ENCODE results near the gene DENND1A.

Gene DENND1A

DNA sequence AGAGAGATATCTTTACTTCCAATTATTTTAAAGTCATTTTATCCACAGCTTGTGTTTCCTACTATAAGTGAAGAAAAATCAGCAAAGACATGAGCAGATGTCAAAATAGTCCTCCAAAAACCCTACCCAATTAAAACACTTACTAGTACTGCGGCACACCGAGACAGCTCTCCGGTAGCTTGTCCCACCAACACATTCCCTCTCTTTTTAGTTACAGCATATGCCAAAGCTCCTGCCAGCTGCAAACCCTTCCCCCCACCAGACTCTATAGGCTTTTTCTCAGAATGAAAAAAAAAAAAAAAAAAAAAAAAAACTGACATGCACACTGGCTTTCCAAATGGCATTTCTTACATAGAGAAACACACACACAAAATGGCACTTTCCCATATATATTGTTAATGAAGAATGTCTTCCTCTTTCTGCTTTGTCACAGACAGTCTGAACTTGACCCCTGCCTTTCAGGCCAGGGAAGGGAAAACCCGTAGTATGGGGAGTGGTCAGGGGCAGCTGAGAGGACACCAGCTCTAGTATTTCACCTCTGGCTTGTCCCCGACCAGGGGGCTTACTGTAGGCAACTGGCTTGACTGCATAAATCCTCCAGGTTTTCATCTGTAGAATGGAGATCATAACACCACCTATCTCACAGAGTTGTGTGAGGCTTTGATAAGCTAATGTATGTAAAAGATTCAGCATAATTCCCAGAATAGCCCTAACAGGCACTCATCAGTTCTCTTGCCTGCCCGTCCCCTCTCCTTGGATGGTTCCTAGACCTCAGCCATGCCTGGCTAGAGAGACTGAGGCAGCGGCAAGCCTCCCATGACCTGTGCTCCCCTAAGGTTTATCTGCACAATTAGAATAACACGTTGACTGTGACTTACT is 340.3 kb downstream of the DENND1A start:
- DNase-seq (ENCODE audit: low read depth in 3 of 3, low spot score in 1 of 3), result no peak

DNA sequence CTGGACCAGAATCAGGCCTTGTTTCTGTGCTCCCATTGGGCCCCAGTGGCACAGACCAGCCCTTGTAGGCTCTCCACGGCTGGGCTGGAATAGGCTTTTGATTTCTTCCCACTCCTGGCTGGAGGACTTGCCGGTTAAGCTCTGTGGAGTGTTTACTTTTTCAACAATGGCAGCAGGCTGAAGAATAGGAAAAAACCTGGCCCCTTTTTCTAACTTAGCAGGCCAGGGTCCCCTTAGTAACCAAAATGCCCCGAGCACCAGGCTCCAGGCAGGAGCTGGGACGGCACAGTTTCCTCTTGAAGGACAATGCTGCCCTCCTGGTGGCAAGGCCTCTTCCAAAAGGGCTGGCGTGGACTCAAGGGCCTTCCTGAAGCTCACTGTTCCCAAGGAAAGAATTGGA is 343.7 kb downstream of the DENND1A start:
- DNase-seq (ENCODE audit: low read depth in 3 of 3, low spot score in 1 of 3), result no peak

DNA sequence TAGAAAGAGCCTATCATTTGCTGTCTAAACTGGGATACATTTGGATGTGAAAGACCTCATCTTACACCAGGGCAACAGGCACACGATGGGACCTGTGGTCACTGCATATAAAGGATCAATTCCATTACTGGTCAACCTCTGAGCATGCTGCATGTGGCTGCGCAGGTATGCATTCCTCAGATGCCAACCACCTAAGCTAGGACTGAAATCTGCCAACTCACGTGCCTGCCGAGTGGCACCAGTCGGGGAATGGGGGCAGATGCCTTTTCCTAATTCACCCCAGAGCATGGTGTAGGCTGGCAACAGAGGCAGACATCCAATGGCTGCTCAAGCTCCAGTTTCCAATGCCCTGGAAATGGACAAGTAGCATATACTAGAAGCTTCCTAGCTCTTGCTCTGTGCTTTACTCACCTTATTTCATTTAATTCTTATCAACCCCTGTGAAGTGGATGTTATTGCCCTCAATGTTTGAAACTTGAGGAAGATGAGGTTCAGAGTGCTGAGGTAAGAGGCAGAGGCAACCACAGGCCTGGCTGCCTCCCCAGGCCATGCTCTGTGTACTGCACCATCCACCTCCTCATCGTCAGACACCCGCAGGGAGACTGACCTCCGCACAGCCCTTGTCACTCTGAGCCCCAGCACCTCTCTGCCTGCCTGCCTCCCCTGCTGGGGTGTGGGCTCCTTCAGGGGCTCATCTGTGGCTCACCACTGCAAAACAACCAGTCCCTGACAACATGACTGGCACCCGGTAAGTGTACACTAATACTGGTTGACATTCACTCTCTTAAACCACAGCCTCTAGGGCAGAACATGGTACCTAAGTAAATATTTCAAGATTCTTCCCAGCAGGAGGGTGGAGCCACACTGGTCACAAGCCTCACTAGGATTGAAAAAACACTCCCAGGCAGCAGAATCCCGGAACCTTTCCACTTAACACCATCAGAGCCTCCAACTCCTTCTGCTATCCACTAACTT is 345.4 kb downstream of the DENND1A start:
- DNase-seq (ENCODE audit: low read depth in 3 of 3, low spot score in 1 of 3), result no peak

DNA sequence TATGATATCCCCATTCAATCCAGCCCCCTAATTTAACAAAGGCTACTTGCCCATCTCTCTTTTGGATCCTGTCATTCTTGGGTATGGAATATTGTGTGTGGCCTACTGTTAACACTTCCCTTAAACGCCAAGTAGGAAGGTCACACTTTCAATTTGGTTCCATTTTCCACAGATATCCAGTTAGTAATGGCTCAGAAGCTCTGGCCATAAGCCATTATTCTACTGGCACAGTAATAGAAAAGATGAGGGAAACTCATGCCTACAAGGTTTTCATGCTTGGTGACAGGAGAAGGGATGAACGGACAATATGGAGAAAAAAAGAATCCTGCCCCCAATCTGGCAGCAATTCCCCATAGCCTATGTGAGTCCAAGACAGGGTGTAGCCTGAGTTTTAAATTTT is 346.3 kb downstream of the DENND1A start:
- DNase-seq (ENCODE audit: low read depth in 3 of 3, low spot score in 1 of 3), result no peak

DNA sequence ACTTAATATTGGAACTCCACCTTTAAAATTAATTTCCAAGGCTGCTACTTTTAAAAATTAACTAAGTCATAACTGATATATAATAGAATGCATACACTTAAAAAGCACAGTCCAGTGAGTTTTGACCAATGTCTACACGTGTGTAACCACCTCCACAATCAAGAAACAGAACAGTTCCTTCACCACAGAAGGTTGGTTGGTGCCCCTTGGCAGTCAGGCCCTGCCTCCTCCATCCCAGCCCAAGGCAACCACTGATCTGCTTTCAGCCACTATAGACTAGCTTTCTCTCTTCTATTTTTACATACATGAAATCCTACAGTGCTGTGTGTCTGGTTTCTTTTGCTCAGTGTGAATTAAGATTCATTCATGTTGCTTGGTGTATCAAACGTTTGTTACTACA is 358.7 kb downstream of the DENND1A start:
- no peak for DNase-seq (ENCODE audit: low read depth in 3 of 3, low spot score in 1 of 3)

DNA sequence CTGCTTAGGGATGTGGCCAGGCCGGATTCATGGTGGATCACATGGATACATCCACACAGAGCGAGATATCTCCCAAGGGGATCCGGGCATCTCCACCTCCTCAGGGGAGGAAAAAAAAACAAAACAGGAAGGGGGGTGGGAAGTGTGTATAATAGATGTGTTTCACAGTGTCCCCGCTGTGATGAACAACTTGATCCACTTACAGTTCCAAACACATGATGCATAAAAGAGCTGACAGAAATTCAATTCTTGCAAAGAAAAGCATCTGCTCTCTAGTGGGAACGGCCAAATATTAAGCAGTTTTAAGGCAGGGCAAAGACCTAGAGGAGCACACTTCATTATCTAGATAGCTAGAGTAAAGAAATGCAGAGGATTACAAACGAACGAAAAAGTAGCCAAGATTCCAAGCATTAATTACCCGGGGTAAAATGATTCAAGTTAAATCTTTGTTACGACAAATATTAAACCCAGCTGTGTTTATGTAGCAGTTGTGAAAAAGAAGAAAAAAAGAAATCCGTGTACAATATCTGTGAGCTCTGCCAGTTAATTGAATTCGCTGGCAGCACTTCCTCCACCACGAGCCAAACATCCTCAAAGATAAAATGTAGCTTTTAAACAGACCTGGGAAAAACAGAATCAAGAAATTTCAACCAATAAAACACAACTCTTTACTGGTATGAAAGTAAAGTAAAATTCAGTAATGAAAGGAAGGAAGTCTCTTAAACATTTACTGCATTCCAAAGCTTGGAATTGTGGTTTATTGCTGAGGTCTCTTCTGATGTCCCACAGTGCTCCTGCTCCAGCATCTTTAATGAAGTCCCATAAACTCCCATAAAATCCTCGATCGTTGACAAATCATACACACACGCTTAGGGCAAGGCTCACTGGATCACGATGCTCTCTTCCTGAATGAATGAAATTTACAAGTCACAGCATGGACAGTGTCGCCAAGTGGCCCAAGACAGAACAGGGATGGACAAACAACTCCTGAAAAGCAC is 360.9 kb downstream of the DENND1A start:
- DNase-seq (ENCODE audit: low read depth in 3 of 3, low spot score in 1 of 3), result no peak

DNA sequence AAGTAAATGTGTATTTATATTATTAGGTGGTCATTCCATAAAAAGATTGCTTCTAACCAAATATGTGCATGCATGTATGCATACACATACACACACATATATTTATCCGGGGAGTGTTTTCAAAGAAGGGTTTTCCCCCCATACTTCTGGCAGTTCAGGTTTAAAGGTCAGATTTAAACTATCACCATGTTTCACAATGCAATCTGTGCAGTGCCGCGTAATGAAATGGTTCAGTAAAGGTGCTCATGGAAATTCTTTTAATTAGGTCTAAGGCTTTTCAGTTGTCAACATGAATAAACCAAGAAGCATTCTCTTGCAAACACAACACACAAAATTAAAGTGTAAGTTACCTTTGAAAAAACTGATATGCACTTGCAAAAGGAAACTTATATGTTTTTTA is 362.9 kb downstream of the DENND1A start:
- no peak for DNase-seq (ENCODE audit: low read depth in 3 of 3, low spot score in 1 of 3)

DNA sequence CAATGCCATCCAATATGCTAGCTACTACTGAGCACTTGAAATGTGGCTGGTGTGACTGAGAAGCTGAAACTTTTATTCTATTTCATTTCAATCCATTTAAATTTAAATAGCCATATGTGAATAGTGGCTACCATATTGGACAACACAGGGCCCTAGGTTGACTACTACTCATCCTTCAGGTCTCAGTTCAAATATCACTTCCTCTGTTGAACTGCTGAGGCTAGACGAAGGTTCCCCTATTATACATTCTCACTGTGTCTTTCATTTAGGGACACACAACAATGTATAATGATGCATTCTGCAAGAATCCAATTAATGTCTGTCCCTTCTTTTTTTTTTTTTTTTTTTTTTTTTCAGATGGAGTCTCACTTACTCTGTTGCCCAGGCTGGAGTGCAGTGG is 365.3 kb downstream of the DENND1A start:
- DNase-seq (ENCODE audit: low read depth in 3 of 3, low spot score in 1 of 3), result no peak

DNA sequence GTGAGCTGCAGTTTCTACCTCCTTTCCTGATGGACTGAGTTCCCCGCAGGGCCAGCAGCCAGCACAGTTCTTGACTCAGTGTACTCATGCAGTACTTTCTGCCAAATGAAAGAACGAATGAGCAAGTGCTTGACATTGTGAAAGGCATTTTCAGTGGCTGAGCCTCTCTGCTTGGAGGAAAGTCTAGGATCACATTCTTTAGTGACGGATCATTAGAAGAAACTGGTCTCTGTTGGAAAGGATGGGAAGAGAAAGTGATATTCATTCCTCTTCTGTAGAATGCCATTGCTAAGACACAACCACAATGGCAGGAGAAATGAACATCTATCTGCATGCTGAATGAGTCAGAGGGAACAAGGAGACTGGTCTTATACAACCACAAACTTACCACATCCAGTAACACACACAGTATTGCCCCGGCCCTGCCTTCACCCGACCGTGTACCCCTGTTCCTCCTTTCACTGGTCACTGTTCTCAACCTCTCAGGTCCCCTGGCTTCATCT is 367.0 kb downstream of the DENND1A start:
- DNase-seq (ENCODE audit: low read depth in 3 of 3, low spot score in 1 of 3), result no peak

DNA sequence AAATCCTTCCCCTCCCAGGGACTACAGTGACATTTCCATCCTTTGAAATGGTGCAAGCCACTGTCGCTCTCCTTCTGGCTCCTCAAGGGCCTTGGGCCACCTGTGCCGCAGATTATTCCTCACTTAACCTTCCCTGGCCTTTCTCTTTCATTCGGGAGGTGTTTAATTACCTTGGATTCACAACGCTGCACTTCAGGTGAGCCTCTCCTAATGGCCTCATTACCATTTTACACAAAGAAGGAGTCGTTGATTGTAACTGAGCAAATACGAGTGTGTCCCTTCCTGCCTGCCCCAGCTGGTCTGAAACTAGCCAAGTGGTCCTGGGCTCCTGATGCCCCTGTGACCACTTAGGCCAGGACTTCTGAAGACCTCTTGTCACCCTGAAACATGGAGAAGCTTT is 368.9 kb downstream of the DENND1A start:
- DNase-seq (ENCODE audit: low read depth in 3 of 3, low spot score in 1 of 3), result no peak

DNA sequence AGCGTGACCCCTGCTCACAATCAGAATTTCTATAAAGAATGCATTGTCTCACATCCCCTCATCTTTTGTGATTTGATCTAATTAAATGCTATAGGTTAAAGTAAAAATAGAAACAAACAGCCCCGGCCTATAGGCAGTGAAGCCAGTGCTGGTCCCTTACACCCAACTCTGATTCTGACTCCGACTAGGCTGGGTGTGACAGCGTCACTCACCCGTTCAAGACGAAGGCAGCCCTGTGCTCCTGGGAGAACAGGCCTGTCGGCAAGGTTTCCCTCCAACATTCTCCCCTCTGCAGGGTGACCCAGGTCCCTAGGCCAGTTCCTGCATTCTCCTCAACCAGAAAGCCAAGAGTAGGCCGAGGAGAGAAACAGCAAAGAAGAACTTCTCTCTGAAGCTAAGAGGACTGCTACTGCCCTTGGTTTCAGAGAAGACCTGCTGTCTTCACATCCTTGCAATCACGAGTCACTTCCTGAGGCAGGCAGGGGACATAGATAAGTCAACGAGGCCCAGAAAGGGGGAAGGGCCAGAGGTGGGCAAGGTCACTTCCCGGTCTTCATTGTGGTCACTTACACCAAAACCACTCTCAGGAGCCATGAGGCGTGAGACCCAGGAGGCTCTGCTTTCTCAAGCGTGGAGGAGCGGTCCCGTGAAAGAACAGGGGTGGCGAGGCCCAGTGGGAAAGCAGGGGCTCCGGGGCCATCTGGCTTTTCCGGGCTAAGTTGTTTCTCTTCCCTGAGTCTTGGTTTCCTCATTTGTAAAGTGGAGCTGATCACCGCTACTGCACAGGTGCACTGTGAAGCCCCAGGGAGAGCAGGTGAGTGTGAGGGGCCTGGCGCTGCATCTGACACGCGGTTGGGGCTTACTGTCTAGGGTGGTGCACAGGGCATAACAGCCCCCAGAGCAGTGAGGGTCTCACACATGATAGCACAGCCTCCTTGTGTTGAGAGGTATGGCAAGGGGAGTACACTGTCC is 373.2 kb downstream of the DENND1A start:
- DNase-seq (ENCODE audit: low read depth in 3 of 3, low spot score in 1 of 3), result no peak

DNA sequence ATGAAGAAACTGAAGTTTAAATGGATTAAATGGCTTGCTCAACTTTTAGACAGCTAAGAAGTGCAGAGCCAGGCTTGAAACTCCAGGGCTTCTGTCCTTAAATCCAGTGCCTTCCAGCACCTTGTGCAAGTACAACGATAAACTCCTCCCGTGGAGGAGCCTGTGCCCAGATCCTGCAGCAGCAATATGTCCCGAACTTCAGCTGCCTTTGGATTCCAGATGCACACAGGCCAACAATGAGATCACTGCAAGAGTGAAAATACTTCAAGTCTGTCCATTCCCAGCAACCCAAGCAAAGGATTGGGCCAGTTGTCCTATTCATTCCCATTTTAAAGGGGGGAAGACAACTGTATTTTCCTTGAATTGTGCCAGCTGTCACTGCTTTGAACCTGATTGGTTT is 374.3 kb downstream of the DENND1A start:
- no peak for DNase-seq (ENCODE audit: low read depth in 3 of 3, low spot score in 1 of 3)

DNA sequence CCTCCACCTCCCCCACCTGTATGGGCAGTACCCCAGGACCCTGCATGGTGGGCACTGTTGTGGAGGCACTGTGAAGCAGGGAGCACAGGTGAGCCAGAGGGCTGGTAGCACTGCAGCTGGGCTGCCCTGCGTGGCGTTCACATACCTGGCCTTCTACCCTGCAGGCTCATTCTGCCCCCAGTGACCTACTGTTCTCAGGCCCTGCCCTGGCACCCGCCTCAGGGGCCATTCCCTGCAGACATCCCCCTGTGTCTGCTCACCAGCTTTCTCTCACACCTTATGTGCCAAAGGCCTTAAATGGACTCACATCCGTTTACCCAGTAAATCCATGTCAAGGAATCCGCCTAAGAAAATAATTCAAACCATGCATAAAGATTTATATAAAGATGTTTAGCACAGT is 377.4 kb downstream of the DENND1A start:
- no peak for DNase-seq (ENCODE audit: low read depth in 3 of 3, low spot score in 1 of 3)

DNA sequence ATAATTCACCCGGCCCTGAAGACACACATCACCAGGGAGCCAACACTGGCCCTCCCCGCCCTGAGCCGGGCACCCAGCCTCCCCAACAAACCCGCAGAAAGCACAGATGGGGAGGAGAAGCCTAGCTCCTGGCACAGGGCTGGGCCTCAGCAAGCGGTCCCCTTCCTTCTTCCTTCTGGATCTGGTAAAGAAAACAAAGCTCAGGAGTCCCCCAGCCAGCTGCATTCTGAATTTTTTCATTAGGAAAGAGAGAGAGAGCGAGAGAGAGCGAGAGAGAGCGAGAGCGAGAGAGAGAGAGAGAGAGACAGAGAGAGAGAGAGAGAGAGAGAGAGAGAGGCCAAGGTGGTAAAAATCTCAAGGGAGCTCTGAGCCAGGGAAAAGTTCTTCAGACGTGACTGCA is 378.2 kb downstream of the DENND1A start:
- no peak for DNase-seq (ENCODE audit: low read depth in 3 of 3, low spot score in 1 of 3)

DNA sequence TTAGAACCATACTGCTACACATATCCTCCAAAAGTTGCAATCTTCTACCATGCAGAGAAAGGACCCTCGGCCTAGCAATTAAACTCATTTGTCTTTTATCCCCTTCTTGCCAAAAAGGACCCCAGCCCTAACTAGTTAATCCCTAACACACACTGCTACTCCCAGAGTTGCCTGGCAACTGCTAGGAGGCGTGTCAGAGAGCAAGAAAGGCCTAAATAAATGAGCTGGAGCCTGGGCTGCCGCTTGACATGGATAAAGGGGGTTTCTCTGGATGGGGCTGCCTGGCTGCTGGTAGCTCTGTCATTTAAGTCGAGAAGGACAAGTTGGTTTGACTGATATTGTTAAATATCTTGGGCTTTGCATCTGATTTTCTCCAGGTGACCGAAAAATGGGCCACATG is 379.1 kb downstream of the DENND1A start:
- DNase-seq (ENCODE audit: low read depth in 3 of 3, low spot score in 1 of 3), result no peak

DNA sequence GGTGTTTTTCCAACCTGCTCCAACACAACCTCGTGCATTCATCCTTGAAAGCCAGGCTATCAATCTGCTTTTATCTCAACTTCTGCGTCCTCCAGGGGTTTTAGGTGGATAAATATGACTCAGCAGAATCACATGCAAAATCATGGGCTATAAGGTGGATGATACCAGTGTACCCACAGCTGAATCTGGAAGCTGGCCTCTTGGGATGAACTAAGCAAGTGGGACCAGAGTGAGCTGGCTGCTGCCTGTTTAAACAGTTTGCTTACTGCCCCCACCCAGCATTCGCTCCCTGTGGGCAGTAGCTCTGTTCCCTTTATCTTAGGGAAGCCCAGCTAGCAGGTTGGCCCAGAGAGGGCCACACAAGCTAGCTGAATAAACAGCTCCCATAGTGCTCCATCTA is 379.9 kb downstream of the DENND1A start:
- no peak for DNase-seq (ENCODE audit: low read depth in 3 of 3, low spot score in 1 of 3)

DNA sequence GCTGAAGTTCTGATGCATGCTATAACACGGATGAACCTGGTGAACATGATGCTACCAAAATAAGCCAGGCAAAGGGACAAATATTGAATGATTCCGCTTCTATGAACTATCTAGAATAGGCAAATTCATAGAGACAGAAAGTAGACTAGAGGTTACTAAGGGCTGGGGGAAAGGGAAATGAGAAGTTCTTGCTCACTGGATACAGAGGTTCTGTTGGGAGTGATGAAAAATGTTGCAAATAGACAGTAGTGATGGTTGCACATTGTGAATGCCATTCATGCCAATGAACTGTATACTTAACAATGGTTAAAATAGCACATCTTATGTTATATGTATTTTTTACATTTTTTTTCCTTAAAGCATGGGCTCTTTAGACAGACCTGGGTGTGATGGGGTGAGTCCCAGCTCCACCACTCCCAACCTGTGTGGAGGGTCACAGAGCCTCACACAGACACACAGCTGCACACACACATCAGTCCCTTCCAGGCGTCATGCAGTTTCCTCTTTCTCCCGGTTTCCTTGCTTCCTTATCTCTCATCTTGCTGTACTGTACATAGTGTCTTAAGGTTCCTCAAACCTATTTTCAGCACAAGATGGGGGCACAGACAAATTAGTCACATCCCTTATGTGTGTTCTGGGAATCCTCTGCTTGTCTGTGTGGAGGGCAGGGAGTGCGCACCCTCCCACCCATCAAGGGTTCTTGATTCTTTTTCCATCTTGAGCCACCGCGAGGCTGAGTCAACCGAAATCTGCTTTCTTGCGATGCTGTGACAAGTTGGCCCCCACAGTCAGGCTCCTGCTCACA is 381.0 kb downstream of the DENND1A start:
- DNase-seq (ENCODE audit: low read depth in 3 of 3, low spot score in 1 of 3), result peak in 1 of 3 donors; percentile 10

DNA sequence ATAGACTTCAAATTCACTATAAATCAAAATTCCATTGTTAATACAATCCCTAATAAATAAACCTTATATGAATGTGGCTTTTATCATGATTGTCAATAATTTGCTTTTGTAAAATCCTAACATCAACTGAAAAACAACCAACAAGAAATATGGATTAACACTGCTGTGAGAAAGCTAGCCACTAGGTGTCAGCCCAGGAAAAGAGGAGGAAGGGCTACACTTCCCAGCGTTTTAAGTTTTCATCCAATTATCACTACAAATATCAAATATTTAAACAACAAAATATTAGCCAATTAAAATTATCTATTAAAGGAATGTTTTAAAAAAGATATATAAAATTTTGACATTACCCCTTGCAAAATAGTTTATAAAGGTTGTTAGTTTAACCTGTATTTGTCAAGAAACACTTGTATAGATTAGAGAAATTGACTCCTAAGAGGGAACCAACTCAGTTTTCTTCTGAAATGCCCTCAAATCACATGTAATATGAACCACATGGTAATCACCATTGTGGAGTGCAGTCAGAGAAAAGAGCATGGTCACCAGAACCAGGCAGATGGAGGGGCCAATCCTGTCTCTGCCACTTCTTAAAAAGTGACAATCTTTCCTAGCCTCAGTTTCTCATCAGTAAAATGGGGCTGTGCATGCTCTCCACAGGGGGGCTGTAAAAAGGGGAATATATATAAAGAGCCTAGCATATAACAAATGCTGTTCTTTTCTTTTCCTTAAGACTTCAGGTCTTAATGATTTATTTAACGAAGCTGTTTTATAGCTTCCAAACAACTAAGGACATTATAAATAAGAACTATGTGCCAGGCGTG is 385.7 kb downstream of the DENND1A start:
- no peak for DNase-seq (ENCODE audit: low read depth in 3 of 3, low spot score in 1 of 3)
